Middle frontal gyrus (tissue), 1 donor: ENCODE data around the gene PHF21A.
"Not testable (repeated sequence)": the region's sequence is repeated elsewhere in the genome, so short reads cannot be mapped to it uniquely, and the experiment has no call there.

ENCODE experiments used
- DNase-seq: peaks from one replicate; pipeline ENCODE4 v3.0.0-alpha.2; 2015; ENCODE audit warnings: low spot score; ENCODE audit errors: extremely low spot score

PHF21A gene

GRCh38 chr11:45984192-45984591 is 137.1 kb downstream of the PHF21A start:
- no peak for DNase-seq

DNA sequence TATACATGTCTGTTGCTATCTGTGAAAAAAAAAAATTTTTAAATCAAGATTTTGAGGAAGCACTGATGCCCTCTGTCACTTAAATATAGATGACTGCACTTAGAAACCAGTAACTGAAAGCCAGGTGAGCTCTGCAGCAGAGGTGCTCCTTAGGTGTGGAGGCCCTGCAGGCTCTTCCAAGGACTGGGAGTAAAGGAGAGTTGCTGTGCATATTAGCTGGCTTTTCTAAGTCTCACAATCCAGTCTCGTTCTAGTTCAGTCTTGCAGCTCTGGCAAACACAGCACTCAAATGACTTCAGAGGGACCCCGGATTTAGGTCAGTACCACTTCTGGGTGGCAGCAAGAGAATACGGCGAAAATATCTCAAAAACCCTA is 137.8 kb downstream of the PHF21A start:
- no peak for DNase-seq

DNA sequence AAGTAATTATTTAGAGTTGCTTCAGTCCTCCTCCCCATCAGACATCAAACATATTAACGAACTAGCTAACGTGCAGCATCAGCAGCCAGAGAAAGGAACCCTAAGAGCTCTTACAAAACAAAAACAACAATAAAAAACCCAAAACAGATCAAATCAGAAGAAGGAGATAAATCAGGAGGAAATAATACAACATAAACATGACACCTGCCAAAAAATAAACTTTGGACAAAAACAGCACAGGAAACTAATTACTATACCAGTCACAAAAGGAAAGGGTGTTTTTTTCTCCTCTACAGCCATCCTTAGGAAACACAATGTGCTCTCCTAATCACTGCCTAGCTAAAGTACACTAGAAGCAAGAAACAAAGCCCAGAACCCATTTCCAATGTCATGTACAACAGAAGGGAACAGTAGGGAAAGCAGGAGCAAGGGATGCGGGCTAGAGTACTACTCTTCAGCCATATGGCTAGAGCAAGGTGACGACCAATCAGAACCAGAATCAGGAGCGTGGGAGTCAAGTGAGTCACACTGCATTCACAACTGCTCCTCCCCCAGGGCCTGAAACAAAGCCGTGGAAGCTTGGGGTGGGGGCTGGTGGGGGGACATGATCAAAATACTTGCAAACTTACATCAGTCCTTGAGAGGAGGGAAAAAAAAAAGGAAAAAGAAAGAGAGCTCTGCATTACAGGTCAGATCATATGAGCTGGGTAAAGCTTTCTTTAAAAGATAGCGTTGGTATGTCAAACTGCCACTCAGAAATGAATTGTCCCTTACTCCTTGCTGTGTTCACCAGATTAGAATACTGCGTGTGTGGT is 138.4 kb downstream of the PHF21A start:
- DNase-seq, result no peak

DNA sequence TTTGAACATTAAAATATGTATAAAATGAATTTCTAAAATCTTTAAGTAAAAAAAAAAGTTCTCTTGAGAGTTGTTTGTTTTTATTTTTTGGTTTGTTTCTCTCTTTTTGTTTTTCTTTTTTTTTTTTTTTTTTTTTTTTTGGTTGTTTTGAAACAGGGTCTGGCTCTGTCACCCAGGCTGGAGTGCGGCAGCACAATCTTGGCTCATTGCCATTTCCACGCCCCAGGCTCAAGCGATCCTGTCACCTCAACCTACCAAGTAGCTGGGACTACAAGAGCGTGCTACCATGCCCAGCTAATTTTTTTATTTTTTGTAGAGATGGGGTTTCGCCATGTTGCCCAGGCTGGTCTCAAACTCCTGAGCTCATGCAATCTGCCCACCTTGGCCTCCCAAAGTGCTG is 139.4 kb downstream of the PHF21A start:
- DNase-seq, result not testable (repeated sequence)

- DNase-seq, result no peak
Measured at GRCh38 chr11:45974806-45975205, 146.4 kb downstream of the PHF21A start.

DNA sequence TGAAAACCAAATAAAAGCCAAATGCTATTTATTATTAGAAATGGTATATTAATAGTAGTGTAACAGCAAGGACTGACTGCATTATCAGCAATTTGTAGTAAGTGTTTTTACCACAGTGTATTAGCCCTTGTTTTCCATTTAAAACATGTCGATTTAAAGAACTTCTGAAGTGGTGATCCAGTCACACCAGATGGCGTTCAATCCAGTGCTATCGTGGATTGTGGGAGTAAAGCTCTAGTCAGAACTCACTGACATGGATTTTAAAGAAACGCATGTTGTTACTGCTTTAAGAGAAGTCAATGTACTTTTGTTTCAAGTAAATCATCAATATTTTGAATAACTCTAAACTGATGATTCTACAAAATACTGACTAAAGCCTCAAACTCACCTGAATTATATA is 147.7 kb downstream of the PHF21A start:
- no peak for DNase-seq

DNA sequence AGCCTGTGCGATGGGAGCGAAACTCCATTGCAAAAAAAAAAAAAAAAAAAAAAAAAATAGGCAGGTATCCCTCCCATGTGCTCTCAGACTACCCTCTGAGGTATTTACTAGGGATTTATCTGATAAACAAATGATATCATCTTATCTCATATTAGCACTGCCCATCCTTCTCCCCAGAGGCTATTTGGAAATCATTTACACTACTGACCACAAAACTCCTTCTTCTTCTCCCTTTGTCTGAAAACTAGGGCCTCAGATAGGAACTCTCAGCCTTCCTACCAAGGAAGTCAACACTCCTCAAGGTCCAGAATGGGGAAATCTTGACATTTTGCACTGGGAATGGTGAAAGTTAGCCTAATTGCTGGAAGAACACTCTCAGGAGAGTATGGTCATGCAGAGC is 152.4 kb downstream of the PHF21A start:
- no peak for DNase-seq

DNA sequence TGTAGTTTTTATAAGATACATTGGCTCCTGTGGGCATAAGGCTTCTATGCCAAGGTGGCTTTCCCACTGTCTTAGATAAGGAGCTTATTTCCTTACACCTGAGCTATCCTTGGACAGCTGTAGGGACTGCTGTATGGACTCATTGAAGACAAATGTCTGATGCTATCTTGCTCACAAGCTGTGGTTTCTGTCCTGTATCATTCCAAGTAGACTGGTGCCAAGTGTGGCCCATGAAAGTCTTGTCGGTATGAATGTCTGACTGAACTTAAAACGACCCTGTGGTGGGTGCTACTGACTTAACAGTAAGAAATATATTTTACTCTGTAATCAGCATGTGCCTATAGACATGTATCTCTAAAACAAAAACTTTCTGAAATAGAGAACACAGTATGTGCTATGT is 153.7 kb downstream of the PHF21A start:
- DNase-seq, result no peak

DNA sequence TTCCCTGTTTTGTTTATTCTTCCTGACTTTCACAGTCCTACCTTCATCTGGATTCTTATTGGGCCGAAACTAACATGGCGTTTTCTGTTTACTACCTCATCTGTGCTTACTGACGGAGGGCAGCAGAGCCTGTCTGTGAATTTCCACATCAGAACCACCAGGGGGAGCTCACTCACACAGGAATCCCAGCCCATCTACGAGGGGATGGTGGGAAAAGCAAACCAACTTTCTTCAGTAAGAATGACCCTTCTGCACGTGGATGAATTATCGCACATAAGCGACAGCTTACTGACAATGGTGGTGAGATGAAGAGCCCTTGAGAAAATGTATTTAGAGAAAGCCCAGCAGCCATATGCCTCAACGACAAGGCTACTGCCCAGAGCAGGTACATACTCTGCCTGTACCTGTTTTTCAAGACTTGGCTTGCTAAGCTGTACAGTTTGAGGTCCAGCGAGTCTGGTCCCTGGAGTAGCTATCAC is 156.3 kb downstream of the PHF21A start:
- DNase-seq, result peak; percentile 77

GRCh38 chr11:45961751-45962240 is 159.5 kb downstream of the PHF21A start:
- DNase-seq, result no peak

- DNase-seq, result no peak
Measured at GRCh38 chr11:45960387-45961095, 160.7 kb downstream of the PHF21A start.

DNA sequence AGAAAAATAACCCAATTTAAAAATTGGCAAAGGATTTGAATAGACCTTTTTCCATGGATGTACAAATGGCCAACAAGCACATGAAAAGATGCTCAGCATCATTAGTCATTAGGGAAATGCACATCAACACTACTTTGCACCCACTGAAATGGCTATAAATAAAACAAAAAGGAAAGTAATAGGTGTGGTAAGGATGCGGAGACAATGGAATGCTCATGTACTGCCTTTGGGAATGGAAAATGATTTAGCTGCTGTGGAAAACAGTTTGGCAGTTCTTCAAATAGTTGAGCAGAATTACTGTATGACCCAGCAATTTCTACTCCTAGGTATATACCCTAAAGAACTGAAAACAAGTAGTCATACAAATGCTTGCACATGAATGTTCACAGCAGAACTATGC is 161.4 kb downstream of the PHF21A start:
- no peak for DNase-seq

GRCh38 chr11:45949992-45950407 is 171.3 kb downstream of the PHF21A start:
- no peak for DNase-seq

DNA sequence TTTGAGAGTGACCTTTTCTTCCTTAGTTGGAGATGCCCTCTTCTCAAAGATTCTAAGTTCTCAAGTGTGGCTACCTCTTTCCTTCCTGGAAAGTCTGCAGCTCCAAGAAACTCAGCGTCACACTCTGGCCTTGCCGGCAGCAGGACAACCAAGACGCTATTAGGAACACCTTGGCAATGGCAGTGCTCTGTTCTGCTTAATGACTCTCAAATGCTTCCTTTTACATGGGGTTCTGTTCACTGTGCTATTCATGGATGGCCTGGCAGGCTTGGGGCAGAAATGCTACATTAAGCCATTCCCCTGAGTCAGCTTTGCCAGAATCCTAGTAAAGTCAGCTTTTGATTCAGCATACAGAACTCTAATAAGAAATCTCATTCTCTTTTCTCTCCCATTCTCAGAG is 172.9 kb downstream of the PHF21A start:
- no peak for DNase-seq

GRCh38 chr11:45947885-45948284 is 173.4 kb downstream of the PHF21A start:
- no peak for DNase-seq

GRCh38 chr11:45945397-45945999 is 175.8 kb downstream of the PHF21A start:
- no peak for DNase-seq

DNA sequence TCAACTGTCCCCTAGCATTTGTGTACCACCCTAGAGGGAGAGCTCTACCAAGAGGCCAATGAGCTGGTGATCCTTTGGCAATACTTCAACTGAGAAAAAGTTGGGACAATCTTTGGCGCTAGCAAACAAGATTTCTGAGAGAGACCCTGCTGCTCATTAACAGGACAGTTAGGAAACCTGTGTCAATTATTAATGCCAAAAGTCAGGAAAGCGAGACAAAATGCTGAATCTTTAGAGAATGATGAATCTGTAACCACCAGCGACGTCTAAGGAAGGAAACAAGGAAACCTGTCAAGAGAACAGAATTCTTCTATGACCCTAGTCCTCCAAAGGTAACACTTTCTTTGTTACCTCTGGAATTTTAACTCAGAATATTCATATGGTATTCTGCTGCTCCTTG is 178.9 kb downstream of the PHF21A start:
- no peak for DNase-seq

- no peak for DNase-seq
Measured at GRCh38 chr11:45941285-45941684, 180.0 kb downstream of the PHF21A start.

- DNase-seq, result no peak
Measured at GRCh38 chr11:45939836-45940235, 181.4 kb downstream of the PHF21A start.

DNA sequence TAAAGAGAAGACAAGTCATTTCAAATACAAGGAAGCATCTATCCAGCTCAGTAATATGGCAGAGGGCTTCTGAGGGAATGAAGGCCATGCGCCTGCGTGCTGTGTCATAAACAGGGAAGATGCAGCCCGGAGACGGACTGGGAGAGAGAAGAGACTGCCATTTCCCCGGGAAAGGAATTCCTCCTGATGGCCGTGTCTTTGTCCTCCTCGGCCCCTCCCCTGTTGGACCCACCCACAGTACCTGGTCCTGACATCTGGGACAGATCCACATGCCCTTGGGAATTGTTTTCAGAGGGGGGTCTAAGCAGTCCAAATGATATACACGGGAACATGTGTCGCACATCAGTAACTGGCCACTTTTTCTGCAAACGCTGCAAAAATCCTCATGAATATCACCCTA is 183.3 kb downstream of the PHF21A start:
- no peak for DNase-seq

- no peak for DNase-seq
Measured at GRCh38 chr11:45936511-45937054, 184.7 kb downstream of the PHF21A start.
